ENCODE data around the gene TBX1.

TBX1 gene

GRCh38 chr22:19811211-19811621 is 50.6 kb downstream of the TBX1 start:
- DNase-seq (ENCODE audit: low read depth, low spot score) = no peak

- no peak for DNase-seq (ENCODE audit: low read depth, low spot score)
These were observed 51.5 kb downstream of the TBX1 start for GRCh38 chr22:19811811-19812771.

- no peak for DNase-seq (ENCODE audit: low read depth, low spot score)
These were observed 52.3 kb downstream of the TBX1 start for GRCh38 chr22:19812910-19813309.

GRCh38 chr22:19814428-19814827 is 53.9 kb downstream of the TBX1 start:
- no peak for DNase-seq (ENCODE audit: low read depth, low spot score)

GRCh38 chr22:19815093-19815822 is 54.7 kb downstream of the TBX1 start:
- DNase-seq (ENCODE audit: low read depth, low spot score) = no peak

- no peak for DNase-seq (ENCODE audit: low read depth, low spot score)
These were observed 55.3 kb downstream of the TBX1 start for GRCh38 chr22:19815823-19816290.

- DNase-seq (ENCODE audit: low read depth, low spot score) = no peak
These were observed 56.0 kb downstream of the TBX1 start for GRCh38 chr22:19816372-19817119.
